ENCODE measurements around the gene PPA1. TPM values are rescaled to one million over a fixed set of nuclear protein-coding genes. Genes with fewer than 3 reads are reported as not detected.
"Not testable (repeated sequence)": the region's sequence is repeated elsewhere in the genome, so short reads cannot be mapped to it uniquely, and the experiment has no call there.

PPA1 gene
- total and polyA plus RNA-seq, 7 donors: 51.2 to 273 (median 99.5) TPM

DNA sequence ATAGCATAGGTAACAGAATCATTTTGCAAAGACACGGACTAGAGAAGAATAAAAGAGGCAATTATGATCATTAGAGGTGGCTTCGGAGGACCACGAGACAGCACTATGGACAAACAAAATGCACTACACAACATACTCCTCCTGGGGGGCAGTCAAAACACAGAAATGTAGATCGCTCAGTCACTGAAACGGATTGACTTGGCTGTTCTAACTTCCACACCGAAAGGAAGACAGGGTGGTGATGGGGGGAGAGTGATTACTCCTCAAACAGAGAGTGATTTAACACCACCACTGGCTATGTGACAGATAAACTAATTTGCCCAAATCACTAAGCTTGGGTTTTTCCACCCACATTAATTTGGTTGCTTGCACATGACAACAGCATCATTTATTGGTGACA, 14.1 kb upstream of the PPA1 start:
- TF ChIP-seq, protein P1, sequence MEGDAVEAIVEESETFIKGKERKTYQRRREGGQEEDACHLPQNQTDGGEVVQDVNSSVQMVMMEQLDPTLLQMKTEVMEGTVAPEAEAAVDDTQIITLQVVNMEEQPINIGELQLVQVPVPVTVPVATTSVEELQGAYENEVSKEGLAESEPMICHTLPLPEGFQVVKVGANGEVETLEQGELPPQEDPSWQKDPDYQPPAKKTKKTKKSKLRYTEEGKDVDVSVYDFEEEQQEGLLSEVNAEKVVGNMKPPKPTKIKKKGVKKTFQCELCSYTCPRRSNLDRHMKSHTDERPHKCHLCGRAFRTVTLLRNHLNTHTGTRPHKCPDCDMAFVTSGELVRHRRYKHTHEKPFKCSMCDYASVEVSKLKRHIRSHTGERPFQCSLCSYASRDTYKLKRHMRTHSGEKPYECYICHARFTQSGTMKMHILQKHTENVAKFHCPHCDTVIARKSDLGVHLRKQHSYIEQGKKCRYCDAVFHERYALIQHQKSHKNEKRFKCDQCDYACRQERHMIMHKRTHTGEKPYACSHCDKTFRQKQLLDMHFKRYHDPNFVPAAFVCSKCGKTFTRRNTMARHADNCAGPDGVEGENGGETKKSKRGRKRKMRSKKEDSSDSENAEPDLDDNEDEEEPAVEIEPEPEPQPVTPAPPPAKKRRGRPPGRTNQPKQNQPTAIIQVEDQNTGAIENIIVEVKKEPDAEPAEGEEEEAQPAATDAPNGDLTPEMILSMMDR (IDR thresholded peaks at IDR 0.05): no peak
- TF ChIP-seq EP300 (IDR thresholded peaks at IDR 0.05): no peak
- TF ChIP-seq POLR2AphosphoS5 (IDR thresholded peaks at IDR 0.05): no peak
- TF ChIP-seq POLR2A (IDR thresholded peaks at IDR 0.05): no peak
- no peak overlapping the region for H3K4me3 ChIP-seq
- H3K36me3 ChIP-seq: no peaks in the 10 kb centered on the region
- WGBS, 2 donors: 73 to 79% methylated on average over 6 of the region's 6 CpGs
- H3K9me3 ChIP-seq: no peaks in the 10 kb centered on the region
- H3K27me3 ChIP-seq: no peaks in the 10 kb centered on the region
- intact Hi-C loops (cut with DNase I): no loop called here
- no peak overlapping the region for H3K27ac ChIP-seq
- no peak for DNase-seq
- H3K4me1 ChIP-seq: no peaks in the 10 kb centered on the region

DNA sequence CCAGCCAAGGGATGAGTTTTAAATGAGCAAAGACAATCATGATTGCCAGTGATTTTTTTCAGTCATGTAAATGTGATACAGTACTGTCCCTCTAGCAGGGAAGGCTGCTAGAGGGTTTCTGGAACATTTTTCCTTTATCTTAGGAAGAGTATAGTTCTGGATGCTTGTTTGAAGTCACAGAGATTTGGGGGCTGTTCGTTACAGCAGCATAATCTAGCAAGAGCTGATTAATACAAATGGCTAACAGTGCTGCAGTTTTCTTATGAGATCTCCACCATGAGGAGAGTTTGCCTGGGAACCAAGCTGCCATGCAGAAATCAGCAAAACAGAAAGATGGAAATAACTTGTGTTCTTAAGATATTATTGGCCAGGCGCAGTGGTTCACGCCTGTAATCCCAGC, 7.9 kb upstream of the PPA1 start:
- TF ChIP-seq POLR2A (IDR thresholded peaks at IDR 0.05) (no peak), EP300 (IDR thresholded peaks at IDR 0.05) (no peak), POLR2AphosphoS5 (IDR thresholded peaks at IDR 0.05) (no peak)
- TF ChIP-seq, protein P1 (IDR thresholded peaks at IDR 0.05): no peak
- intact Hi-C loops (cut with DNase I): no loop called here
- no peak for DNase-seq

DNA sequence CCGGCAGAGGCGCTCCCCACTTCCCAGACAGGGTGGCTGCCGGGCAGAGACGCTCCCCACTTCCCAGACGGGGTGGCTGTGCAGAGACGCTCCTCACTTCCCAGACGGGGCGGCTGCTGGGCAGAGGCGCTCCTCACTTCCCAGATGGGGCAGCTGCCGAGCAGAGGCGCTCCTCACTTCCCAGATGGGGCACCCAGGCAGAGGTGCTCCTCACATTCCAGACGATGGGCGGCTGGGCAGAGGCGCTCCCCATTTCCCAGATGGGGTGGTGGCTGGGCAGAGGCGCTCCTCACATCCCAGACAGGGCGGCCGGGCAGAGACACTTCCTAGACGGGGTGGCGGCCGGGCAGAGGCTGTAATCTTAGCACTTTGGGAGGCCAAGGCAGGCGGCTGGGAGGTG, 6.8 kb upstream of the PPA1 start:
- intact Hi-C loops (cut with DNase I): not testable (repeated sequence)

More for the DNA sequence above, 7.9 kb upstream of the PPA1 start:
- Histone ChIP-seq H3K36me3 (no peaks in the 10 kb centered on the region), H3K4me3 (no peak overlapping the region), H3K4me1 (no peaks in the 10 kb centered on the region), H3K9me3 (no peaks in the 10 kb centered on the region), H3K27me3 (no peaks in the 10 kb centered on the region), H3K27ac (no peak overlapping the region)
- 93 to 96% methylated on average over 3 of the region's 3 CpGs for WGBS, 2 donors

DNA sequence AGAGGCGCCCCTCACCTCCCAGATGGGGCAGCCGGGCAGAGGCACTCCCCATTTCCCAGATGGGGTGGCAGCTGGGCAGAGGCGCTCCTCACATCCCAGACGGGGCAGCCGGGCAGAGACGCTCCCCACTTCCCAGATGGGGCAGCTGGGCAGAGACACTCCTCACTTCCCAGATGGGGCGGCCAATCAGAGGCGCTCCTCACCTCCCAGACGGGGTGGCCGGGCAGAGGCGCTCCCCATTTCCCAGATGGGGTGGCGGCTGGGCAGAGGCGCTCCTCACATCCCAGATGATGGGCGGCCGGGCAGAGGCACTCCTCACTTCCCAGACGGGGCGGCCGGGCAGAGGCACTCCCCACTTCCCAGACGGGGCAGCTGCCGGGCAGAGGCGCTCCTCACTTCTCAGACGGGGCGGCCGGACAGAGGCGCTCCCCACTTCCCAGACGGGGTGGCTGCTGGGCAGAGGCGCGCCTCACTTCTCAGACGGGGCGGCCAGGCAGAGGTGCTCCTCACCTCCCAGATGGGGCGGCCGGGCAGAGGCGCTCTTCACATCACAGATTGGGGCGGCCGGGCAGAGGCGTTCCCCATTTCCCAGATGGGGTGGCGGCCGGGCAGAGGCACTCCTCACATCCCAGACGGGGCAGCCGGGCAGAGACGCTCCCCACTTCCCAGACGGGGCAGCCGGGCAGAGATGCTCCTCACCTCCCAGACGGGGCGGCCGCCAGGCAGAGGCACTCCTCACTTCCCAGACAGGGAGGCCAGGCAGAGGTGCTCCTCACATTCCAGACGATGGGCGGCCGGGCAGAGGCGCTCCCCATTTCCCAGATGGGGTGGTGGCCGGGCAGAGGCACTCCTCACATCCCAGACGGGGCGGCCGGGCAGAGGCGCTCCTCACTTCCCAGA, 6.1 kb upstream of the PPA1 start:
- H3K4me3 ChIP-seq; DNase-seq; intact Hi-C loops (cut with DNase I); H3K36me3 ChIP-seq; H3K27ac ChIP-seq; H3K27me3 ChIP-seq; H3K9me3 ChIP-seq; H3K4me1 ChIP-seq: not testable (repeated sequence)
- WGBS, 2 donors: 94 to 96% methylated on average over 55 of the region's 55 CpGs

More for the DNA sequence above, 6.8 kb upstream of the PPA1 start:
- not testable (repeated sequence) for H3K4me3 ChIP-seq, H3K27ac ChIP-seq, H3K9me3 ChIP-seq, DNase-seq, H3K36me3 ChIP-seq, H3K27me3 ChIP-seq, H3K4me1 ChIP-seq
- WGBS, 2 donors: 89 to 90% methylated on average over 21 of the region's 21 CpGs

DNA sequence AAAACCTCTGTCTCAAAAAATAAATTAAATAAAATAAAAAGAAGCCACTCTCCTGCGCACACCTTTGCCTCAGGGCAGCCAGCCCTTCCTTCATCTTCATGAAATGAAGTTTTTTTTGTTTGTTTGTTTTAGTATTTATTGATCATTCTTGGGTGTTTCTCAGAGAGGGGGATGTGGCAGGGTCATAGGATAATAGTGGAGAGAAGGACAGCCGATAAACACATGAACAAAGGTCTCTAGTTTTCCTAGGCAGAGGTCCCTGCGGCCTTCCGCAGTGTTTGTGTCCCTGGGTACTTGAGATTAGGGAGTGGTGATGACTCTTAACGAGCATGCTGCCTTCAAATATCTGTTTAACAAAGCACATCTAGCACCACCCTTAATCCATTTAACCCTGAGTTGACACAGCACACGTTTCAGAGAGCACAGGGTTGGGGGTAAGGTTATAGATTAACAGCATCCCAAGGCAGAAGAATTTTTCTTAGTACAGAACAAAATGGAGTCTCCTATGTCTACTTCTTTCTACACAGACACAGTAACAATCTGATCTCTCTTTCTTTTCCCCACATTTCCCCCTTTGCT, 4.8 kb upstream of the PPA1 start:
- 69 to 80% methylated on average over 6 of the region's 6 CpGs for WGBS, 2 donors
- H3K36me3 ChIP-seq; H3K9me3 ChIP-seq; H3K27me3 ChIP-seq; H3K4me1 ChIP-seq; H3K4me3 ChIP-seq; DNase-seq; intact Hi-C loops (cut with DNase I); H3K27ac ChIP-seq: not testable (repeated sequence)

DNA sequence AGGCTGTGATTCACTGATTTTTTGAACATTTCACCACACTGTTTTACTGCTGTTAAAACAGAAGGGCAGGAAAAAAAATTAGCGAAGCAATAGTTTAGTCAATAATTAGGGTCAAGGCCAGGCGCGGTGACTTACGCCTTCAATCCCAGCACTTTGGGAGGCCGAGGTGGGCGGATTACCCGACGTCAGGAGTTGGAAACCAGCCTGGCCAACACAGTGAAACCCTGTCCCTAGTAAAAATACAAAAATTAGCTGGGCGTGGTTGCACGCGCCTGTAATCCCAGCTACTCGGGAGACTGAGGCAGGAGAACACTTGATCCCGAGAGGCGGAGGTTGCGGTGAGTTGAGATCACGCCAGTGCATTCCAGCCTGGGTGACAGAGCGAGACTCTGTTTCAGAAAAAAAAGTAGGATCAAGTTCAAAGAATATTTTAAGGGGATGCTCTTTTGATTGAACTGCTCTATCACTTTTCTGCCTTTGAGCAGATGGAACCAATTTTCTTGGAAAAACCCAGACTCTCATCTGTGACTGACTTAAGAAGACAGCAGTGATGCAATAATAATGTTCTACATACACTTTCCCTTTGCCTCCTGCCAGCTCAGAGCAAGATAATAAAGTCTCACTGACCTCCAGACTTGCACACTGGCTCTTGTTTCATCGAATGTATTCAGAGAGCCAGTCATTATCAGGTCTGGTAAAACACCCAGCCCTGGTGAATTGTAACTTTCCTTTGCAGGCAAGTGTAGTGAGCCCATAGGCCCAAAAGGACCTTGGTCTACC, 1.6 kb upstream of the PPA1 start:
- intact Hi-C loops (cut with DNase I): no loop called here
- Histone ChIP-seq H3K27me3 (no peaks in the 10 kb centered on the region), H3K36me3 (no peaks in the 10 kb centered on the region), H3K9me3 (no peaks in the 10 kb centered on the region), H3K27ac (no peak overlapping the region), H3K4me1 (peaks cover 0 to 23% (median 17%) of the 10 kb centered on the region in 4 donors), H3K4me3 (no peak overlapping the region)
- 76 to 86% methylated on average over 18 of the region's 18 CpGs for WGBS, 2 donors
- DNase-seq: no peak
- peak in 1 of 4 donors; percentile 14 for TF ChIP-seq POLR2AphosphoS5 (IDR thresholded peaks at IDR 0.05)
- TF ChIP-seq, protein P1 (IDR thresholded peaks at IDR 0.05): no peak

All from sigmoid colon (tissue), 7 donors.